Measurements from ENCODE around the gene DDX49. TPM values are rescaled to one million over a fixed set of nuclear protein-coding genes. Genes with fewer than 3 reads are reported as not detected.

The DDX49 gene
- total and polyA plus RNA-seq, 4 donors: 13.2 to 36.1 (median 29.2) TPM

DNA sequence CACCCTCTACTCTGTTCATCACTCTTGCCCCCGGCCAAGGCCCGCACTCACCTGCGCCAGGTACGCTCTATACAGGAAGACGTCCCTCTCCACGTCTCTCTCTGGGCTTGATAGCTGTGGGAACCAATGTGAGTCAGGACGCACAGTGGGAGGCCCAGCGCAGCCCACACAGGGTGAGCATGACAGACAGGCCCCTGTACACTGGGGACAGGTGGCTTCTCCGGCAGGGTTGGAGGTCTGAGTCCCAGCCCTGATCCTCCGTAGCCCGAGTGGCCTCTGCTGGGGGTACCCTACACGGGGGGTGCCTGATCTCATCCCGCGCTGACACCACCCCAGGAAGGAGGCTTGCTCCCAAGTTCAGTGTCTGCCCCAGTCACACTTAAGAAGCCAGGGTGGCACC is 6.6 kb upstream of the DDX49 start (continued):
- TF ChIP-seq, protein P1, sequence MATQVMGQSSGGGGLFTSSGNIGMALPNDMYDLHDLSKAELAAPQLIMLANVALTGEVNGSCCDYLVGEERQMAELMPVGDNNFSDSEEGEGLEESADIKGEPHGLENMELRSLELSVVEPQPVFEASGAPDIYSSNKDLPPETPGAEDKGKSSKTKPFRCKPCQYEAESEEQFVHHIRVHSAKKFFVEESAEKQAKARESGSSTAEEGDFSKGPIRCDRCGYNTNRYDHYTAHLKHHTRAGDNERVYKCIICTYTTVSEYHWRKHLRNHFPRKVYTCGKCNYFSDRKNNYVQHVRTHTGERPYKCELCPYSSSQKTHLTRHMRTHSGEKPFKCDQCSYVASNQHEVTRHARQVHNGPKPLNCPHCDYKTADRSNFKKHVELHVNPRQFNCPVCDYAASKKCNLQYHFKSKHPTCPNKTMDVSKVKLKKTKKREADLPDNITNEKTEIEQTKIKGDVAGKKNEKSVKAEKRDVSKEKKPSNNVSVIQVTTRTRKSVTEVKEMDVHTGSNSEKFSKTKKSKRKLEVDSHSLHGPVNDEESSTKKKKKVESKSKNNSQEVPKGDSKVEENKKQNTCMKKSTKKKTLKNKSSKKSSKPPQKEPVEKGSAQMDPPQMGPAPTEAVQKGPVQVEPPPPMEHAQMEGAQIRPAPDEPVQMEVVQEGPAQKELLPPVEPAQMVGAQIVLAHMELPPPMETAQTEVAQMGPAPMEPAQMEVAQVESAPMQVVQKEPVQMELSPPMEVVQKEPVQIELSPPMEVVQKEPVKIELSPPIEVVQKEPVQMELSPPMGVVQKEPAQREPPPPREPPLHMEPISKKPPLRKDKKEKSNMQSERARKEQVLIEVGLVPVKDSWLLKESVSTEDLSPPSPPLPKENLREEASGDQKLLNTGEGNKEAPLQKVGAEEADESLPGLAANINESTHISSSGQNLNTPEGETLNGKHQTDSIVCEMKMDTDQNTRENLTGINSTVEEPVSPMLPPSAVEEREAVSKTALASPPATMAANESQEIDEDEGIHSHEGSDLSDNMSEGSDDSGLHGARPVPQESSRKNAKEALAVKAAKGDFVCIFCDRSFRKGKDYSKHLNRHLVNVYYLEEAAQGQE (IDR thresholded peaks at IDR 0.05): no peak

DNA sequence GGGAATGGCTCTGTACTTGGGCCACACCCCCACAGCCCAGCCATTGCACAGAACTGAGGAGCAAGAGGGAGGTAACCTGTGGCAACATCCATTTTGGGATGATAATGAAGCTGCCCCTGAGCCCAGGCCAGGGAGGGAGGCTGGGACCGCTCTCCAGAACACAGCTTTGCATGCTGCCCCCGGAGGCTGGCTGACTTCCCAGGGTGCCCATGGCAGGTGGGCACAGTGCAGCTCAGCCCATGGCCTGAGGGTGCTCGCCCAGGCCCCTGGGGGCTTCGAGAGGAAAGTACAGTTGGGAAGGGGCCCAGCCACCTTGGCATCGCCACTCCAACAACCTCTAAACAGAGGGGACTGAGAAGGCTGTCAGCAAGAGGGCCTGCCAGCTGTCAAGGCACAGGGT is 6.0 kb upstream of the DDX49 start:
- H3K27ac ChIP-seq (ENCODE audit: low read depth in 1 of 2, low read length in 2 of 2): no peak overlapping the region
- TF ChIP-seq EGR1 (IDR thresholded peaks at IDR 0.05; ENCODE audit: low read depth in 2 of 2) (no peak), TAF1 (conservative IDR thresholded peaks at IDR 0.05) (no peak), NR2F2 (IDR thresholded peaks at IDR 0.05) (no peak), RAD21 (IDR thresholded peaks at IDR 0.05) (no peak), SP1 (IDR thresholded peaks at IDR 0.05) (no peak), HNF4G (IDR thresholded peaks at IDR 0.05) (no peak), GABPA (IDR thresholded peaks at IDR 0.05 in 1 of 2, conservative IDR thresholded peaks at IDR 0.05 in 1 of 2) (no peak), RXRA (IDR thresholded peaks at IDR 0.05) (no peak), YY1 (IDR thresholded peaks at IDR 0.05) (no peak), FOXA1 (IDR thresholded peaks at IDR 0.05) (no peak), HNF4A (conservative IDR thresholded peaks at IDR 0.05) (no peak), JUND (IDR thresholded peaks at IDR 0.05) (no peak), FOXA2 (IDR thresholded peaks at IDR 0.05) (no peak)
- TF ChIP-seq, protein P2, sequence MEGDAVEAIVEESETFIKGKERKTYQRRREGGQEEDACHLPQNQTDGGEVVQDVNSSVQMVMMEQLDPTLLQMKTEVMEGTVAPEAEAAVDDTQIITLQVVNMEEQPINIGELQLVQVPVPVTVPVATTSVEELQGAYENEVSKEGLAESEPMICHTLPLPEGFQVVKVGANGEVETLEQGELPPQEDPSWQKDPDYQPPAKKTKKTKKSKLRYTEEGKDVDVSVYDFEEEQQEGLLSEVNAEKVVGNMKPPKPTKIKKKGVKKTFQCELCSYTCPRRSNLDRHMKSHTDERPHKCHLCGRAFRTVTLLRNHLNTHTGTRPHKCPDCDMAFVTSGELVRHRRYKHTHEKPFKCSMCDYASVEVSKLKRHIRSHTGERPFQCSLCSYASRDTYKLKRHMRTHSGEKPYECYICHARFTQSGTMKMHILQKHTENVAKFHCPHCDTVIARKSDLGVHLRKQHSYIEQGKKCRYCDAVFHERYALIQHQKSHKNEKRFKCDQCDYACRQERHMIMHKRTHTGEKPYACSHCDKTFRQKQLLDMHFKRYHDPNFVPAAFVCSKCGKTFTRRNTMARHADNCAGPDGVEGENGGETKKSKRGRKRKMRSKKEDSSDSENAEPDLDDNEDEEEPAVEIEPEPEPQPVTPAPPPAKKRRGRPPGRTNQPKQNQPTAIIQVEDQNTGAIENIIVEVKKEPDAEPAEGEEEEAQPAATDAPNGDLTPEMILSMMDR (IDR thresholded peaks at IDR 0.05; ENCODE audit: low read depth, low read length, missing input control): no peak
- TF ChIP-seq, protein P3, sequence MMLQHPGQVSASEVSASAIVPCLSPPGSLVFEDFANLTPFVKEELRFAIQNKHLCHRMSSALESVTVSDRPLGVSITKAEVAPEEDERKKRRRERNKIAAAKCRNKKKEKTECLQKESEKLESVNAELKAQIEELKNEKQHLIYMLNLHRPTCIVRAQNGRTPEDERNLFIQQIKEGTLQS (IDR thresholded peaks at IDR 0.05): no peak
- TF ChIP-seq, protein P4, sequence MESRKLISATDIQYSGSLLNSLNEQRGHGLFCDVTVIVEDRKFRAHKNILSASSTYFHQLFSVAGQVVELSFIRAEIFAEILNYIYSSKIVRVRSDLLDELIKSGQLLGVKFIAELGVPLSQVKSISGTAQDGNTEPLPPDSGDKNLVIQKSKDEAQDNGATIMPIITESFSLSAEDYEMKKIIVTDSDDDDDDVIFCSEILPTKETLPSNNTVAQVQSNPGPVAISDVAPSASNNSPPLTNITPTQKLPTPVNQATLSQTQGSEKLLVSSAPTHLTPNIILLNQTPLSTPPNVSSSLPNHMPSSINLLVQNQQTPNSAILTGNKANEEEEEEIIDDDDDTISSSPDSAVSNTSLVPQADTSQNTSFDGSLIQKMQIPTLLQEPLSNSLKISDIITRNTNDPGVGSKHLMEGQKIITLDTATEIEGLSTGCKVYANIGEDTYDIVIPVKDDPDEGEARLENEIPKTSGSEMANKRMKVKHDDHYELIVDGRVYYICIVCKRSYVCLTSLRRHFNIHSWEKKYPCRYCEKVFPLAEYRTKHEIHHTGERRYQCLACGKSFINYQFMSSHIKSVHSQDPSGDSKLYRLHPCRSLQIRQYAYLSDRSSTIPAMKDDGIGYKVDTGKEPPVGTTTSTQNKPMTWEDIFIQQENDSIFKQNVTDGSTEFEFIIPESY (IDR thresholded peaks at IDR 0.05): no peak
- TF ChIP-seq, protein P5, sequence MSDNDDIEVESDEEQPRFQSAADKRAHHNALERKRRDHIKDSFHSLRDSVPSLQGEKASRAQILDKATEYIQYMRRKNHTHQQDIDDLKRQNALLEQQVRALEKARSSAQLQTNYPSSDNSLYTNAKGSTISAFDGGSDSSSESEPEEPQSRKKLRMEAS (IDR thresholded peaks at IDR 0.05): no peak
- TF ChIP-seq, protein P1 (IDR thresholded peaks at IDR 0.05): no peak
- no peak for DNase-seq (ENCODE audit: low spot score)
- no peaks in the 10 kb centered on the region for H3K27me3 ChIP-seq (ENCODE audit: control insufficient read depth in 4 of 4, insufficient read depth in 4 of 4, low read length in 3 of 4)
- no peak overlapping the region for H3K9ac ChIP-seq (ENCODE audit: low read depth in 1 of 2, low read length in 2 of 2)
- no peak overlapping the region for H3K4me3 ChIP-seq (ENCODE audit: low read depth in 1 of 3, low read length in 3 of 3)
- H3K36me3 ChIP-seq (ENCODE audit: control insufficient read depth in 4 of 4, insufficient read depth in 3 of 4, low read depth in 1 of 4, low read length in 3 of 4): peaks cover 0 to 22% (median 9%) of the 10 kb centered on the region in 4 donors
- peaks cover 2 to 15% (median 9%) of the 10 kb centered on the region in 4 donors for H3K4me1 ChIP-seq (ENCODE audit: control insufficient read depth in 4 of 4, insufficient read depth in 4 of 4, low read length in 3 of 4)
- H3K9me3 ChIP-seq (ENCODE audit: control insufficient read depth in 4 of 4, low read length in 3 of 4): no peaks in the 10 kb centered on the region
- 95% methylated on average over 5 of the region's 5 CpGs for WGBS
